Fibroblast of mammary gland (primary cell): ENCODE results near the gene SLC4A11.

Experiments
- DNase-seq: peaks from one replicate; pipeline ENCODE4 v3.0.0-alpha.2; 2010; ENCODE audit warnings: low read depth
- H3K4me3 ChIP-seq: 2 replicates; pipeline ENCODE4 v1.5.1; 2011; ENCODE audit warnings: low read depth, mild to moderate bottlenecking, low read length, moderate library complexity; ENCODE audit not compliant: control insufficient read depth
- CTCF ChIP-seq: conservative IDR thresholded peaks from 2 replicates; pipeline ENCODE4 v1.5.1; 2011; ENCODE audit warnings: low read depth, low read length, inconsistent platforms; ENCODE audit not compliant: control insufficient read depth, insufficient read depth

SLC4A11 gene

DNA sequence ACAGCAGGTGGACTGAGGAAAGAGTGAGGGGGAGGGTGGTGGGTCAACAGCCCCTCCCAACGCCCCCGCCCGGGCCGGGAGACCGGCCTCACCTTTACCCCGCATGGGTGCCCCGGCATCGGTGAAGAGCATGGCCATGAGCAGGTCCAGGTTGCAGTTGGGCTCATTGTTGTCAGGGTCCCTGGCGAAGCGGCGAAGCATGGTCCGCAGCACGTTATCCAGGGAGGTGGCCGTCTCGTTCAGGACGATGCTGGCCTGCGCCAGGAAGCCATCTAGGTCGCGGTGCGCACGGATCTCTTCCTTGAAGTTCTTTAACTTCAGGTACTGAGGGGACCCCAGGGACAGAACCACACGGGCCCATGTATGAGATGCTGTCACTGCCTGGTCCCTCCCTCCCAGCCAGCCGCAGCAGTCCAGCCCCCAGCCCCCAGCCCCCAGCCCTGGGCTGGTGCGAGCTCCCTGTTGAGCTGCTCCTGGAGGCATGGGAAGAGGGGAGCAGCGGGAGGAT is 4.9 kb downstream of the SLC4A11 start:
- no peak for DNase-seq
- no peak overlapping the region for H3K4me3 ChIP-seq
- TF ChIP-seq CTCF: no peak

- no peak overlapping the region for H3K4me3 ChIP-seq
- no peak for DNase-seq
- no peak for TF ChIP-seq CTCF
Measured at GRCh38 chr20:3233131-3233990, 5.6 kb downstream of the SLC4A11 start.

GRCh38 chr20:3231889-3232588 is 7.0 kb downstream of the SLC4A11 start:
- DNase-seq: no peak
- TF ChIP-seq CTCF: no peak
- H3K4me3 ChIP-seq: no peak overlapping the region

GRCh38 chr20:3231116-3231515 is 7.9 kb downstream of the SLC4A11 start:
- no peak for TF ChIP-seq CTCF
- no peak for DNase-seq
- no peak overlapping the region for H3K4me3 ChIP-seq

DNA sequence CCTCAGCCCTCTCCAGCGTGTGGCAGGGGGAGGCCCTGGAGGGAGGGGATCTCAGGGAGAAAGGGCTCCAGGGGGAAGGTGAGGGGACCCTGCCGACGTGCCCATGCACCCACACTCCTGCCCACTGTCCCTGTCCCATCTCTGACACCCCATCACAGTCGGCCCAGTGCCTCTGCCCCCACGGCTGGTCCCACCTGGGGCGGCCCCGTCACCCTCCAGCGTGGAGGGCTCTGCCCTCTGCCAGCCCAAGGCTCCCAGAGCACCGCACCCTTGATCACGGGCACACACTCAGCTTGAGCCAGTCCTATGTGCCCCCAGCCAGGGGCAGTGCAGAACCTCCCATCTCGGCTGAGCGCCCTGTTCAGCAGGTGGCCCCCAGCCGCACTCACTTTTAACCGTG is 9.2 kb downstream of the SLC4A11 start:
- no peak for DNase-seq
- TF ChIP-seq CTCF: no peak
- no peak overlapping the region for H3K4me3 ChIP-seq

- no peak for DNase-seq
- no peak for TF ChIP-seq CTCF
- no peak overlapping the region for H3K4me3 ChIP-seq
Measured at GRCh38 chr20:3229158-3229557, 9.8 kb downstream of the SLC4A11 start.

DNA sequence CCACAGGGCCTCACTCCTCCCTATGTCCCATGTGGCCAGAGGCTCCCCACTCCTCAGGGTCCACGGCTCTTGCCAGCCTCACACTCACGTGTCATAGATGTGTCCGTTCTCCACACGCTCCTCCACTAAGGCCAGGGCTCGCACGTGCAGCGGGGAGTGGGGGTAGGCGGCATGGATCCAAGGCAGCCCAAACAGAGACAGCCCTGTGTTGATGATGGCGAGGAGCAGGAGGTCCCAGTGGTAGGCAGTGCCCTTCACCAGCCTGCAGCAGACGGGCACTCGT is 10.3 kb downstream of the SLC4A11 start:
- DNase-seq: no peak
- TF ChIP-seq CTCF: no peak

More for the DNA sequence above, 10.3 kb downstream of the SLC4A11 start:
- no peak overlapping the region for H3K4me3 ChIP-seq
